B cell (primary cell): ENCODE data around the gene PIH1D1. TPM values are rescaled to one million over a fixed set of nuclear protein-coding genes. Genes with fewer than 3 reads are reported as not detected.

Experiments
- ATAC-seq: fragments of 200-7000 bp; cut with Tn5 transposase; one replicate; pipeline ENCODE4 v1.10.0; 2021; ENCODE audit warnings: low read depth, mild to moderate bottlenecking, moderate number of reproducible peaks, moderate library complexity
- CTCF ChIA-PET: fragments of 350-600 bp; sonication (Branson Sonifier 250); formaldehyde crosslinking; loops from one replicate; lab custom pipeline; 2021; ENCODE audit warnings: antibody characterized with exemption, inconsistent platforms; lab: Charles Lee
- POLR2A ChIA-PET: fragments of 350-600 bp; sonication (Branson Sonifier 250); formaldehyde crosslinking; loops from one replicate; lab custom pipeline; 2021; ENCODE audit warnings: antibody characterized with exemption; lab: Charles Lee
- DNase-seq: peaks from one replicate; pipeline ENCODE4 v3.0.0; 2013
- H2AFZ ChIP-seq: 2 replicates; pipeline ENCODE4 v1.6.1; 2012; ENCODE audit warnings: mild to moderate bottlenecking, low read depth, low read length; ENCODE audit not compliant: insufficient read depth, poor library complexity, severe bottlenecking
- H3K27ac ChIP-seq, 2 donors: 1 replicate in 1 of 2; 2 replicates in 1 of 2; pipeline ENCODE4 v1.5.1; 2012 to 2013; ENCODE audit warnings: low read length in 2 of 2, mild to moderate bottlenecking in 2 of 2, moderate library complexity in 1 of 2
- H3K27me3 ChIP-seq, 4 experiments: fragments of 200-600 bp in 1 of 4; sonication (generic) in 1 of 4; replicated peaks in 1 of 4; 1 replicate in 2 of 4; 2 replicates in 2 of 4; pipeline versions ENCODE4 v1.6.1 to v1.7.0; 2013 to 2016; ENCODE audit warnings: low read length in 3 of 4, mild to moderate bottlenecking in 2 of 4, mixed read lengths in 1 of 4, moderate library complexity in 1 of 4; ENCODE audit not compliant: insufficient read depth in 4 of 4, control insufficient read depth in 3 of 4; ENCODE audit errors: control extremely low read depth in 1 of 4
- H3K36me3 ChIP-seq, 2 experiments: replicated peaks in 1 of 2; 1 replicate in 1 of 2; 2 replicates in 1 of 2; pipeline versions ENCODE4 v1.6.1 to v1.7.1; 2013; ENCODE audit warnings: low read length in 1 of 2; ENCODE audit not compliant: insufficient read depth in 2 of 2, control insufficient read depth in 1 of 2; ENCODE audit errors: control extremely low read depth in 1 of 2, extremely low read depth in 1 of 2
- H3K4me1 ChIP-seq, 2 donors: fragments of 200-600 bp in 1 of 2; sonication (generic) in 1 of 2; 1 replicate in 1 of 2; 2 replicates in 1 of 2; pipeline versions ENCODE4 v1.5.1 to v1.6.1; 2013 to 2017; ENCODE audit warnings: low read length in 2 of 2; ENCODE audit not compliant: control insufficient read depth in 2 of 2, insufficient read depth in 2 of 2
- H3K4me2 ChIP-seq: replicated peaks from 2 replicates; pipeline ENCODE3; 2012; ENCODE audit warnings: mild to moderate bottlenecking, low read depth, low read length; ENCODE audit not compliant: poor library complexity, severe bottlenecking
- H3K4me3 ChIP-seq, 5 experiments: fragments of 200-600 bp in 1 of 5; sonication (generic) in 1 of 5; 1 replicate in 3 of 5; 2 replicates in 2 of 5; pipeline versions ENCODE4 v1.5.1 to v1.7.0; 2011 to 2016; ENCODE audit warnings: low read length in 4 of 5, mild to moderate bottlenecking in 4 of 5, low read depth in 2 of 5, control low read depth in 1 of 5, moderate library complexity in 1 of 5; ENCODE audit not compliant: insufficient read depth in 1 of 5; ENCODE audit errors: control extremely low read depth in 1 of 5, extremely low read depth in 1 of 5
- H3K79me2 ChIP-seq: fragments of 200-600 bp; sonication (generic); one replicate; pipeline ENCODE4 v1.6.0; 2016; ENCODE audit warnings: low read length; ENCODE audit not compliant: control insufficient read depth, insufficient read depth
- H3K9ac ChIP-seq: fragments of 200-600 bp; sonication (generic); 2 replicates; pipeline ENCODE4 v1.6.1; 2017; ENCODE audit warnings: mild to moderate bottlenecking, low read length, moderate library complexity
- H3K9me3 ChIP-seq, 3 donors: one replicate each; pipeline versions ENCODE4 v1.6.1 to v1.7.1; 2013; ENCODE audit warnings: low read length in 2 of 3; ENCODE audit not compliant: control insufficient read depth in 2 of 3, insufficient read depth in 1 of 3; ENCODE audit errors: control extremely low read depth in 1 of 3
- H4K20me1 ChIP-seq: 2 replicates; pipeline ENCODE4 v1.6.0; 2012; ENCODE audit warnings: mild to moderate bottlenecking, low read length; ENCODE audit not compliant: insufficient read depth, control insufficient read depth, poor library complexity, severe bottlenecking
- H3K27ac Mint-ChIP-seq: one replicate; pipeline ENCODE4 v1.8.0; 2021; ENCODE audit warnings: mixed read lengths
- H3K27me3 Mint-ChIP-seq: one replicate; pipeline ENCODE4 v1.8.0; 2021; ENCODE audit warnings: mixed read lengths
- H3K4me1 Mint-ChIP-seq: one replicate; pipeline ENCODE4 v1.8.0; 2021; ENCODE audit warnings: mixed read lengths
- H3K4me3 Mint-ChIP-seq: one replicate; pipeline ENCODE4 v1.8.0; 2021; ENCODE audit warnings: mixed read lengths
- H3K9me3 Mint-ChIP-seq: one replicate; pipeline ENCODE4 v1.8.0; 2022; ENCODE audit warnings: mixed read lengths; ENCODE audit not compliant: insufficient read depth
- EZH2 ChIP-seq: IDR thresholded peaks from 2 replicates; pipeline ENCODE4 v1.6.1; 2012; ENCODE audit warnings: borderline replicate concordance, low read depth, mild to moderate bottlenecking, moderate library complexity, low read length; ENCODE audit not compliant: insufficient read depth, poor library complexity, severe bottlenecking
- WGBS: methylation state at CpG from one replicate; pipeline ENCODE4 v1.1.5; 2013; ENCODE audit warnings: missing lambda C conversion rate; ENCODE audit not compliant: insufficient coverage; 5-methylcytosine and 5-hydroxymethylcytosine counted together
- intact Hi-C: fragments of 100-400 bp; cut with micrococcal nuclease; formaldehyde crosslinking; loops from one replicate; pipeline ENCODE4 v1.10.0; 2022
- polyA plus RNA-seq: library from polyadenylated mRNA; depleted of rRNA; stranded (reverse); fragments of >200 nt; gene quantifications from 2 replicates; pipeline ENCODE4 v1.2.3, GENCODE V29; 2012
- total RNA-seq, 2 donors: library from RNA; stranded (reverse); fragments of 120-200 nt in 1 of 2; gene quantifications; 1 replicate in 1 of 2; 2 replicates in 1 of 2; pipeline versions ENCODE4 v1.2.3 to v1.2.4, GENCODE V29; 2013 to 2022
- TF ChIP-seq, protein P1 (sequence below): fragments of 200-600 bp; IDR thresholded peaks from one replicate; pipeline ENCODE4 v1.8.0; 2022; ENCODE audit warnings: antibody characterized with exemption, mild to moderate bottlenecking

The PIH1D1 gene
- total and polyA plus RNA-seq, 2 donors (not counting 1 experiment from before 2014, with no cell fraction given) = 158 to 184 TPM

DNA sequence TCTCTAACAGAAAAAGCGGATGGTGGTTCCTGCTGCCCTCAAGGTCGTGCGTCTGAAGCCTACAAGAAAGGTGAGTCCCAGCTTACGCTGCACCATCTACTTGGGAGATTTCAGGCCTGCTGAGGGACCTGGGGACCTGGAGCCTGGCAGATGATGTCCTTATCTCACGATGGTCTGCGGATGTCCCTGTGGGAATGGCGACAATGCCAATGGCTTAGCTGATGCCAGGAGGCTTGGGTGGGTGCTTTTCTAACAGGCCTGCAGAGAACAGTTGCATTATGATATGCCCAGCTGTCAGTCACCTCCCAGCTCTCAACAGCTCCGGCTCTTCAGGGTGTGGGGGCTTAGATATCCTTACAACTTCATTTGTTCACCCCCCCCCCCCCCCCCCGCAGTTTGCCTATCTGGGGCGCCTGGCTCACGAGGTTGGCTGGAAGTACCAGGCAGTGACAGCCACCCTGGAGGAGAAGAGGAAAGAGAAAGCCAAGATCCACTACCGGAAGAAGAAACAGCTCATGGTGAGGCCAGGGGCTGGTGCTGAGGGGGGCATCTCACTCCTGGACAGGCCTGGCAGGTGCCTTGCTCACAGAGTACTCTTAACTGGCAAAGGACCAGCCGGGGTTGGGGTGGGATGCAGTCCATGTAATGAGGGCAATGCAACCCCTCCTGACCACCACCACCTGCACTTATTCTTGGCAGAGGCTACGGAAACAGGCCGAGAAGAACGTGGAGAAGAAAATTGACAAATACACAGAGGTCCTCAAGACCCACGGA lies 39.6 kb upstream of the PIH1D1 start:
- H3K4me3 Mint-ChIP-seq = peak overlapping the region; percentile 10
- H3K9me3 Mint-ChIP-seq = no peaks in the 10 kb centered on the region
- no peak overlapping the region for H3K4me2 ChIP-seq
- H3K9ac ChIP-seq = no peak overlapping the region
- peak overlapping the region; percentile 53 for H3K27ac Mint-ChIP-seq
- peak overlapping the region in 1 of 2 donors; percentile 11 for H3K27ac ChIP-seq
- peaks cover 45% of the 10 kb centered on the region for H4K20me1 ChIP-seq
- DNase-seq (no peak), ATAC-seq (no peak)
- peaks cover 58% of the 10 kb centered on the region for H3K4me1 Mint-ChIP-seq
- H3K9me3 ChIP-seq = peaks cover 0 to 5% (median 0%) of the 10 kb centered on the region in 3 donors
- ChIA-PET POLR2A (interaction anchor here (0.6 to 1.9 kb wide), 3 partner anchors 8 to 40 kb away, joined by 3 to 7 read pairs (median 5); no protein-coding TSS in a partner anchor), CTCF (no interaction called here)
- no peak overlapping the region for H3K4me3 ChIP-seq
- H2AFZ ChIP-seq = no peak overlapping the region
- peaks cover 10 to 44% of the 10 kb centered on the region in 2 experiments for H3K36me3 ChIP-seq
- WGBS = 83% methylated on average over 9 of the region's 17 CpGs
- intact Hi-C loops = no loop called here
- peaks cover 17 to 50% of the 10 kb centered on the region in 2 donors for H3K4me1 ChIP-seq
- TF ChIP-seq, protein P1, sequence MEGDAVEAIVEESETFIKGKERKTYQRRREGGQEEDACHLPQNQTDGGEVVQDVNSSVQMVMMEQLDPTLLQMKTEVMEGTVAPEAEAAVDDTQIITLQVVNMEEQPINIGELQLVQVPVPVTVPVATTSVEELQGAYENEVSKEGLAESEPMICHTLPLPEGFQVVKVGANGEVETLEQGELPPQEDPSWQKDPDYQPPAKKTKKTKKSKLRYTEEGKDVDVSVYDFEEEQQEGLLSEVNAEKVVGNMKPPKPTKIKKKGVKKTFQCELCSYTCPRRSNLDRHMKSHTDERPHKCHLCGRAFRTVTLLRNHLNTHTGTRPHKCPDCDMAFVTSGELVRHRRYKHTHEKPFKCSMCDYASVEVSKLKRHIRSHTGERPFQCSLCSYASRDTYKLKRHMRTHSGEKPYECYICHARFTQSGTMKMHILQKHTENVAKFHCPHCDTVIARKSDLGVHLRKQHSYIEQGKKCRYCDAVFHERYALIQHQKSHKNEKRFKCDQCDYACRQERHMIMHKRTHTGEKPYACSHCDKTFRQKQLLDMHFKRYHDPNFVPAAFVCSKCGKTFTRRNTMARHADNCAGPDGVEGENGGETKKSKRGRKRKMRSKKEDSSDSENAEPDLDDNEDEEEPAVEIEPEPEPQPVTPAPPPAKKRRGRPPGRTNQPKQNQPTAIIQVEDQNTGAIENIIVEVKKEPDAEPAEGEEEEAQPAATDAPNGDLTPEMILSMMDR = no peak
- no peak for TF ChIP-seq EZH2
- H3K27me3 Mint-ChIP-seq = no peaks in the 10 kb centered on the region
- H3K79me2 ChIP-seq = peaks cover 39% of the 10 kb centered on the region
- no peaks in the 10 kb centered on the region for H3K27me3 ChIP-seq
